H1 (cell line): ENCODE measurements around the gene PID1. TPM values are rescaled to one million over a fixed set of nuclear protein-coding genes. Genes with fewer than 3 reads are reported as not detected.

ENCODE experiments used
- KDM1A ChIP-seq: fragments of 200-600, 300-600 bp; sonication (generic); IDR thresholded peaks from 2 replicates; pipeline ENCODE4 v1.7.1; 2016; ENCODE audit warnings: mild to moderate bottlenecking, low read length, borderline replicate concordance
- SIRT6 ChIP-seq: IDR thresholded peaks from one replicate; pipeline ENCODE4 v1.7.1; 2012; ENCODE audit warnings: low read length, inconsistent platforms
- polyA plus RNA-seq, 7 experiments: library from polyadenylated mRNA; depleted of rRNA in 3 of 7; stranded (reverse) in 5 of 7; unstranded in 2 of 7; fragments of >200 nt in 5 of 7; fragments of 200-250 nt in 2 of 7; gene quantifications; 1 replicate in 5 of 7; 2 replicates in 1 of 7; 4 replicates in 1 of 7; pipeline versions ENCODE4 v1.2.1 to v1.2.3, GENCODE V29; 2011 to 2013; ENCODE audit warnings: missing spikeins in 2 of 7, mixed read lengths in 2 of 7
- total RNA-seq: library from RNA; stranded (reverse); fragmentation: NEBNext Ultra II Directional; extraction: Animal tissue kit (Norgen Biotek cat#: 25700); gene quantifications from 2 replicates; pipeline ENCODE4 v1.2.1, GENCODE V29; 2021

Gene PID1
- total and polyA plus RNA-seq, 2 of the 8 experiments (the other 6 are each of a cell fraction or from before 2014, with no cell fraction given) = 1.5 to 3.3 TPM

DNA sequence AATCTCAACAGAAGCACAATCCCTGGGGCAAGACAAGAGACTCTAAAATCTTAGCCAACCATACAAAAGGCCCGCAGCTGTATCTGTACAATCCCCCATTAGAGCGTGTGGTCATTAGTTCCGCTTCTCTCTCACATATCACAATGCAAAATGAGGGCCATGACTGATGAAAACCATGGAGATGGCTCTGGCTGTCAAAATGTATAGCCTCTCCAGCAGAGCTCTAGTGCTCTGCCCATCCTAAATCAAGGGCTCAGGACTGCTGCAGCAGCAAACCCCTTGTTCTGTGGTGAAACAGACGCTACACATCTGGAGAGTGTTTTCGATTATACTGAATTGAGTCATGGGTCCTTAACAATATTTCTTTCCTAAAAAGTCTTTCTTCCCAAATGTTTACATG, 221.0 kb downstream of the PID1 start (continued):
- TF ChIP-seq SIRT6 = no peak
- TF ChIP-seq KDM1A = no peak
